Measurements from ENCODE around the gene KCNMA1.
"Not testable (repeated sequence)": the region's sequence is repeated elsewhere in the genome, so short reads cannot be mapped to it uniquely, and the experiment has no call there.

KCNMA1 gene

GRCh38 chr10:77637532-77638320 is at the start of gene KCNMA1:
Gene KCNMA1, minus strand, starts transcription at chr10:77637808.
- DNase-seq = no peak

GRCh38 chr10:77686650-77687417 is 49.2 kb upstream of the KCNMA1 start:
- peak; percentile 61 for DNase-seq

GRCh38 chr10:77686096-77686495 is 48.5 kb upstream of the KCNMA1 start:
- no peak for DNase-seq

GRCh38 chr10:77685432-77685831 is 47.8 kb upstream of the KCNMA1 start:
- DNase-seq = no peak

GRCh38 chr10:77683088-77683432 is 45.5 kb upstream of the KCNMA1 start:
- not testable (repeated sequence) for DNase-seq

- DNase-seq = no peak
Measured at GRCh38 chr10:77682393-77683087, 44.9 kb upstream of the KCNMA1 start.

GRCh38 chr10:77681839-77682238 is 44.2 kb upstream of the KCNMA1 start:
- no peak for DNase-seq

GRCh38 chr10:77680811-77681210 is 43.2 kb upstream of the KCNMA1 start:
- no peak for DNase-seq

GRCh38 chr10:77680065-77680464 is 42.5 kb upstream of the KCNMA1 start:
- DNase-seq = no peak

GRCh38 chr10:77679217-77679616 is 41.6 kb upstream of the KCNMA1 start:
- DNase-seq = no peak

- no peak for DNase-seq
Measured at GRCh38 chr10:77678146-77678545, 40.5 kb upstream of the KCNMA1 start.

GRCh38 chr10:77675347-77675746 is 37.7 kb upstream of the KCNMA1 start:
- DNase-seq = no peak

GRCh38 chr10:77673515-77674140 is 36.0 kb upstream of the KCNMA1 start:
- no peak for DNase-seq

GRCh38 chr10:77673101-77673500 is 35.5 kb upstream of the KCNMA1 start:
- no peak for DNase-seq

- no peak for DNase-seq
Measured at GRCh38 chr10:77671594-77672252, 34.1 kb upstream of the KCNMA1 start.

- DNase-seq = no peak
Measured at GRCh38 chr10:77670817-77671443, 33.3 kb upstream of the KCNMA1 start.

- no peak for DNase-seq
Measured at GRCh38 chr10:77669892-77670291, 32.3 kb upstream of the KCNMA1 start.

GRCh38 chr10:77667426-77668324 is 30.1 kb upstream of the KCNMA1 start:
- DNase-seq = no peak

- DNase-seq = no peak
Measured at GRCh38 chr10:77666821-77667220, 29.2 kb upstream of the KCNMA1 start.

GRCh38 chr10:77664696-77665095 is 27.1 kb upstream of the KCNMA1 start:
- no peak for DNase-seq

- peak; percentile 32 for DNase-seq
Measured at GRCh38 chr10:77664008-77664407, 26.4 kb upstream of the KCNMA1 start.
